ENCODE data around the gene LEP. TPM values are rescaled to one million over a fixed set of nuclear protein-coding genes. Genes with fewer than 3 reads are reported as not detected.

Gene LEP
- not detected in 5 replicates for total RNA-seq (2022; extraction: Qiagen RNA extraction; ENCODE audit: low read depth)

GRCh38 chr7:128240696-128241386 is at the start of gene LEP:
LEP (plus strand) TSS chr7:128241278; CDS start chr7:128252019, 10,741 bp downstream.

Other genes starting within 250 kb of the LEP start
- gene LRRC4, start 209.8 kb upstream of the LEP start, total RNA-seq (2022; extraction: Qiagen RNA extraction; ENCODE audit: low read depth), result not detected in 5 replicates
- 55.3 to 75.3 TPM (median 56.3 TPM) in 5 replicates for gene RBM28, start 102.6 kb downstream of the LEP start, total RNA-seq (2022; extraction: Qiagen RNA extraction; ENCODE audit: low read depth)
- 0.35 to 0.71 TPM (median 0.40 TPM) in 4 of 5 replicates, not detected in the other for gene PRRT4, start 120.4 kb downstream of the LEP start, total RNA-seq (2022; extraction: Qiagen RNA extraction; ENCODE audit: low read depth)
- 81.5 to 122 TPM (median 115 TPM) in 5 replicates for gene IMPDH1, start 168.7 kb downstream of the LEP start, total RNA-seq (2022; extraction: Qiagen RNA extraction; ENCODE audit: low read depth)
- 20.1 to 27.1 TPM (median 25.8 TPM) in 5 replicates for gene HILPDA, start 214.6 kb downstream of the LEP start, total RNA-seq (2022; extraction: Qiagen RNA extraction; ENCODE audit: low read depth)
- 17.9 to 25.7 TPM (median 23.4 TPM) in 5 replicates for gene METTL2B, start 235.5 kb downstream of the LEP start, total RNA-seq (2022; extraction: Qiagen RNA extraction; ENCODE audit: low read depth)

All from A549 treated with ZK216348 at 1 μM for 4 hours (cell line).